H1 (cell line): ENCODE results near the gene SMCO1.

ENCODE experiments used
- CTCF ChIP-seq, 3 experiments: IDR thresholded peaks; 1 replicate in 2 of 3; 2 replicates in 1 of 3; pipeline versions ENCODE4 v1.5.1 to v1.6.1; 2011; ENCODE audit warnings: low read length in 3 of 3, mild to moderate bottlenecking in 3 of 3, inconsistent platforms in 2 of 3, low read depth in 1 of 3, moderate library complexity in 1 of 3; ENCODE audit not compliant: insufficient read depth in 1 of 3; ENCODE audit errors: control extremely low read depth in 1 of 3
- EP300 ChIP-seq, 2 experiments: IDR thresholded peaks; 1 replicate in 1 of 2; 2 replicates in 1 of 2; pipeline ENCODE4 v1.6.1; 2011 to 2012; ENCODE audit warnings: low read depth in 2 of 2, low read length in 2 of 2, mild to moderate bottlenecking in 2 of 2, borderline replicate concordance in 1 of 2, inconsistent platforms in 1 of 2, moderate library complexity in 1 of 2
- EZH2 ChIP-seq: fragments of 200-600 bp; sonication (generic); IDR thresholded peaks from 2 replicates; pipeline ENCODE4 v1.7.1; 2012; ENCODE audit warnings: low read depth, mild to moderate bottlenecking, moderate library complexity, low read length, inconsistent platforms; ENCODE audit not compliant: severe bottlenecking
- GABPA ChIP-seq: IDR thresholded peaks from 2 replicates; pipeline ENCODE4 v1.6.1; 2011; ENCODE audit warnings: mild to moderate bottlenecking, low read length, moderate library complexity, borderline replicate concordance; ENCODE audit not compliant: insufficient read depth
- POLR2AphosphoS5 ChIP-seq: IDR thresholded peaks from 2 replicates; pipeline ENCODE4 v1.6.1; 2011; ENCODE audit warnings: low read depth, low read length
- RFX5 ChIP-seq: IDR thresholded peaks from 2 replicates; pipeline ENCODE4 v1.6.1; 2011; ENCODE audit warnings: low read depth, low read length, improper control_type of control experiment, borderline replicate concordance
- RXRA ChIP-seq: IDR thresholded peaks from 2 replicates; pipeline ENCODE4 v1.6.1; 2011; ENCODE audit warnings: low read depth, mild to moderate bottlenecking, low read length, moderate library complexity; ENCODE audit not compliant: insufficient read depth
- SIN3A ChIP-seq, 2 experiments: IDR thresholded peaks in 1 of 2; conservative IDR thresholded peaks in 1 of 2; 2 replicates each; pipeline ENCODE4 v1.6.1; 2011 to 2012; ENCODE audit warnings: low read length in 2 of 2, improper control_type of control experiment in 1 of 2, low read depth in 1 of 2, mild to moderate bottlenecking in 1 of 2
- YY1 ChIP-seq: IDR thresholded peaks from 2 replicates; pipeline ENCODE4 v1.6.1; 2011; ENCODE audit warnings: low read depth, mild to moderate bottlenecking, low read length

- TF ChIP-seq CTCF (IDR thresholded peaks at IDR 0.05; ENCODE audit: control extremely low read depth in 1 of 3, insufficient read depth in 1 of 3, low read depth in 1 of 3, low read length in 3 of 3), result no peak
- TF ChIP-seq EP300 (IDR thresholded peaks at IDR 0.05; ENCODE audit: borderline replicate concordance in 1 of 2, low read depth in 2 of 2, low read length in 2 of 2), result no peak
- TF ChIP-seq RXRA, result no peak
- TF ChIP-seq YY1, result no peak
- no peak for TF ChIP-seq RFX5
- TF ChIP-seq GABPA, result no peak
- TF ChIP-seq SIN3A (conservative IDR thresholded peaks at IDR 0.05 in 1 of 2, IDR thresholded peaks at IDR 0.05 in 1 of 2; ENCODE audit: low read depth in 1 of 2, low read length in 2 of 2), result no peak
- TF ChIP-seq EZH2, result no peak
- no peak for TF ChIP-seq POLR2AphosphoS5
Measured at GRCh38 chr3:196514350-196514716, 813 bp downstream of the SMCO1 start.
